ENCODE results near the gene PPT2. TPM values are rescaled to one million over a fixed set of nuclear protein-coding genes. Genes with fewer than 3 reads are reported as not detected.

Gene PPT2
- total and polyA plus RNA-seq, 2 experiments from 2014 or later = 27.2 to 34.3 TPM

GRCh38 chr6:32158052-32158451 is 4.1 kb downstream of the PPT2 start:
- H3K9me2 ChIP-seq (replicated peaks; ENCODE audit: insufficient read depth) = no peaks in the 10 kb centered on the region
- peaks cover 6% of the 10 kb centered on the region for H3K36me3 ChIP-seq (replicated peaks; ENCODE audit: insufficient read depth, low read depth)
- peaks cover 28% of the 10 kb centered on the region for H3K79me2 ChIP-seq
- no peaks in the 10 kb centered on the region for H4K20me1 ChIP-seq (ENCODE audit: insufficient read depth, poor library complexity, severe bottlenecking)
- H2AFZ ChIP-seq = no peak overlapping the region
- no peak for DNase-seq (ENCODE audit: low spot score)
- peaks cover 10% of the 10 kb centered on the region for H3K4me1 ChIP-seq (ENCODE audit: insufficient read depth)
- no peak overlapping the region for H3K4me3 ChIP-seq
- H3K4me2 ChIP-seq = no peak overlapping the region
- TF ChIP-seq CTCF (IDR thresholded peaks at IDR 0.05; ENCODE audit: poor library complexity) (no peak), EZH2 (IDR thresholded peaks at IDR 0.05; ENCODE audit: borderline replicate concordance) (no peak), EZH2phosphoT487 (IDR thresholded peaks at IDR 0.05; ENCODE audit: low read depth, severe bottlenecking, unreplicated experiment) (no peak)
- H3K9me3 ChIP-seq (ENCODE audit: low read depth) = no peaks in the 10 kb centered on the region
- H3K27ac ChIP-seq = no peak overlapping the region
- no peaks in the 10 kb centered on the region for H3K27me3 ChIP-seq

- H2AFZ ChIP-seq = no peak overlapping the region
- H3K79me2 ChIP-seq = no peaks in the 10 kb centered on the region
- H3K9me2 ChIP-seq (replicated peaks; ENCODE audit: insufficient read depth) = no peaks in the 10 kb centered on the region
- H3K4me3 ChIP-seq = no peak overlapping the region
- no peaks in the 10 kb centered on the region for H3K27me3 ChIP-seq
- TF ChIP-seq CTCF (IDR thresholded peaks at IDR 0.05; ENCODE audit: poor library complexity) (no peak), EZH2phosphoT487 (IDR thresholded peaks at IDR 0.05; ENCODE audit: low read depth, severe bottlenecking, unreplicated experiment) (no peak), EZH2 (IDR thresholded peaks at IDR 0.05; ENCODE audit: borderline replicate concordance) (no peak)
- H3K4me1 ChIP-seq (ENCODE audit: insufficient read depth) = peaks cover 5% of the 10 kb centered on the region
- H3K27ac ChIP-seq = no peak overlapping the region
- no peak overlapping the region for H3K4me2 ChIP-seq
- H3K9me3 ChIP-seq (ENCODE audit: low read depth) = no peaks in the 10 kb centered on the region
- H3K36me3 ChIP-seq (replicated peaks; ENCODE audit: insufficient read depth, low read depth) = no peaks in the 10 kb centered on the region
- no peaks in the 10 kb centered on the region for H4K20me1 ChIP-seq (ENCODE audit: insufficient read depth, poor library complexity, severe bottlenecking)
- DNase-seq (ENCODE audit: low spot score) = no peak
- WGBS (ENCODE audit: low lambda C conversion rate, missing lambda C conversion rate) = 93% methylated on average over 7 of the region's 7 CpGs
These were observed 9.8 kb downstream of the PPT2 start for GRCh38 chr6:32163559-32164258.

GRCh38 chr6:32164295-32164694 is 10.4 kb downstream of the PPT2 start, which contains the start of gene EGFL8:
Gene EGFL8, plus strand, starts transcription at chr6:32164595. Its CDS starts 1,571 bp downstream, at chr6:32166166.
- Histone ChIP-seq H3K79me2 (no peaks in the 10 kb centered on the region), H3K4me2 (no peak within 1 kb of the TSS), H4K20me1 (ENCODE audit: insufficient read depth, poor library complexity, severe bottlenecking) (no peaks in the 10 kb centered on the region), H3K9me3 (ENCODE audit: low read depth) (no peaks in the 10 kb centered on the region), H3K4me1 (ENCODE audit: insufficient read depth) (peaks cover 5% of the 10 kb centered on the region), H3K27ac (no peak within 1 kb of the TSS), H3K27me3 (no peaks in the 10 kb centered on the region), H2AFZ (no peak within 1 kb of the TSS), H3K9me2 (replicated peaks; ENCODE audit: insufficient read depth) (no peaks in the 10 kb centered on the region), H3K36me3 (replicated peaks; ENCODE audit: insufficient read depth, low read depth) (no peaks in the 10 kb centered on the region), H3K4me3 (no peak within 1 kb of the TSS)
- DNase-seq (ENCODE audit: low spot score) = no peak
- TF ChIP-seq EZH2 (IDR thresholded peaks at IDR 0.05; ENCODE audit: borderline replicate concordance) (no peak), CTCF (IDR thresholded peaks at IDR 0.05; ENCODE audit: poor library complexity) (no peak), EZH2phosphoT487 (IDR thresholded peaks at IDR 0.05; ENCODE audit: low read depth, severe bottlenecking, unreplicated experiment) (no peak)
